GM21576 (cell line): ENCODE results near the gene SNX22.
"Not testable (repeated sequence)": the region's sequence is repeated elsewhere in the genome, so short reads cannot be mapped to it uniquely, and the experiment has no call there.

ENCODE experiments used
- ATAC-seq: cut with Tn5 transposase; IDR thresholded peaks from one replicate; pipeline ENCODE4 v1.9.1; 2021; ENCODE audit warnings: mild to moderate bottlenecking, moderate library complexity; ENCODE audit not compliant: unreplicated experiment

The SNX22 gene

GRCh38 chr15:64151727-64152506 is at the start of gene SNX22:
SNX22 (plus strand) TSS chr15:64151731; CDS start chr15:64151776, 45 bp downstream.
- peak; percentile 1 for ATAC-seq

- ATAC-seq, result no peak
Measured at GRCh38 chr15:64102497-64102896, 49.0 kb upstream of the SNX22 start.

DNA sequence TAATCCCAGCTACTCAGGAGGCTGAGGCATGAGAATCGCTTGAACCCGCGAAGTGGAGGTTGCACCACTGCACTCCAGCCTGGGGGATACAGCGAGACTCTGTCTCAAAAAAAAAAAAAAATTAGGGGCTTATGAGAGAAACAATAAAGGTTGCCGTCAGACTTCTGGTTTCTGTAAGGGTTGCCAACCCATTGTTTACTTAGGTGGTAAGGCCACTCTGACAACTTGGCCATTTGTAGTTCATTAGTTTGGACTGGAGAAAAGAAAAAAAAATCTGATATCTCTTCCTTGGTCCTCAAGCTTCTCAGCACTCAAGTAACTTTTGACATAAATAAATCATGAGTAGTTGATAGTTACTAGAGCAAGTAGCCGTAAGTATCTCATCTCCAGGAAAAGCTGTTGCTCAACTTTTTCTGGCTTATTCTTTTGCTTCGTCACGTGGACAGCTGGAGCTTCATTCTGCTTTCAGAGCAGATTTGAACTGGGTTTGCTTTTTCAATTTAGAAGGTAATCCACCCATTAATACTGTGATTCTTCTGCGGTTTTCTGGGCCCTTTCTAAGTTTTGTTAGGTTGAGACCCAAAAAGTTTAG is 46.3 kb upstream of the SNX22 start:
- ATAC-seq, result no peak

GRCh38 chr15:64107337-64107736 is 44.2 kb upstream of the SNX22 start:
- ATAC-seq, result no peak

GRCh38 chr15:64110108-64110701 is 41.3 kb upstream of the SNX22 start:
- not testable (repeated sequence) for ATAC-seq

- no peak for ATAC-seq
Measured at GRCh38 chr15:64110950-64111678, 40.4 kb upstream of the SNX22 start.

DNA sequence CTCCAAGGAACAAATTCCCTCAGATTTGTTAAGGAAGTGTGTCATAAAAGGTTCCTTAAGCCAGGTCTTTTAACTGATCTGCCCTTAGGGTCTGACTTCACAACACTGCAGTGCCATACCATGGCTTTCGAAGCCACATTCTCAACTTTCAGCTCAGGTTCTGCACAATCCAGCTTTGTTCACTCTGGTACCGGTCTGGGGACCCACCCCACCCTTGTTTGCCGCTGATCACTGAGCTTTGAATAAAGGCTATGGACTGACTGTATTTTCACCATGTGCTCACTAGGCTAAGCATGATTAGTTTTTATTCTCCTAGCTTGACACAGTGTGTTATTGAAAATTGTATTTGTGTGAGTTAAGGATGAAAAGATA is 39.9 kb upstream of the SNX22 start:
- no peak for ATAC-seq

- ATAC-seq, result no peak
Measured at GRCh38 chr15:64112073-64112772, 39.3 kb upstream of the SNX22 start.

DNA sequence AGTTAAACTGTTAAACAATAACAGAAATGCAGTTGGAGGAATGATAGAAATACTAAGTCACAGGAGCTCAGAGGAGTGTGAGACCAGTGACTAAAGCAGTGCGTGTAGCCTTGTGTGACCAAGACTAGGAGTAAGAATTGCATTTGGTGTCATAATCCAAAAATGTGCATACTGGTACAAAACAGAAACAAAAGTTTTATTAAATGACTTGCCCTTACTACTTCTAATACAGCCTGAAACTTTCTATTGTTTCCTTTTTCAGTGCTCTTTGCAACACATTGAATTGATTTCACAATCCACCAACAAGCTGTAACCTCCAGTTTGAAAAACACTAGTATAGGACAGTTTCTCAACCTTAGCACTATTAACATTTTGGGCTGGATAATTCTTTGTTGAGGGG is 38.6 kb upstream of the SNX22 start:
- no peak for ATAC-seq

DNA sequence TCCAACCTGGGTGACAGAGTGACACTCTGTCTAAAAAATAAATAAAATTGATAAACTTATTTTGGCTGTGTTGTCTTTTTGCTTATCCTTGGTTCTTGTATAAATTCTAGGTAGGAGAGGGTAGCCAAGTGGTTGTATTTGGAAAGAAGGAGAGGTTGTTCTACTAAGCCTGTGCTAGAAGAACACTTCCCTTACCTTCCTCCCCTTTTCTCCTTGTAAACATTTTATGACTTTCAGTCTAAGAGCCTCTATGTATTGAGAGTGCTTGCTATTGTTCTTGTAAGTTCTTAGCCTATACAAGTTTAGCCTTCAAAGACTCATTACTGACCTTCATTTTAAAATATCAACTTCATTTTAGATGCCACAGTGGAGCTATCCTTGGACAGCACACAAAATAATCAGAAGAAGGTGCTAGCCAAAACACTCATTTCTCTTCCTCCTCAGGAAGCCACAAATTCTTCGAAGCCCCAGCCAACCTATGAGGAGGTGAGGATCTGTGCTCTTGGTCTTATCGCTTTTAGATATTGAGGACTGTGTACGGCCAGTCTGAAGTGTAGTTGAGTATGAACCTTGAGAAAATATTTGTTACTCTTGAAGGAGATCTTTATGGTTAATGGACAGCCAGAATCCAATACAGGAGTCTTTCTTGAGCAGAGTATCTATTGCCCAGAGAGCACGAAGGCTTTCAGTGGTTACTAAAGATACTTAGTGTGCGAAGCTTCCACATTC is 33.6 kb upstream of the SNX22 start:
- no peak for ATAC-seq

DNA sequence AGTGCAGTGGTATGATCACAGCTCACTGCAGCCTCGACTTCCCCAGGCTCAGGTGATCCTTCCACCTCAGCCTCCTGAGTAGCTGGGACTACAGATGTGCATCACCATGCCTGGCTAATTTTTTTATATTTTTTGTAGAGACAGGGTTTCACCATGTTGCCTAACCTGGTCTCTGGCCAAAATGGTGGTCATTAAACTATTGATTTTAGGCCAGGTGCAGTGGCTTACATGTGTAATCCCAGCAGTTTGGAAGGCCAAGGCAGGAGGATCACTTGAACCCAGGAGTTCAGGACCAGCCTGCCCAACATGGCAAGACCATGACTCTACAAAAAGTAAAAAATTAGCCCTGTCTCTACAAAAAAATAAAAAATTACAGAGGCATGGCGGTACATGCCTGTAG is 31.2 kb upstream of the SNX22 start:
- not testable (repeated sequence) for ATAC-seq

DNA sequence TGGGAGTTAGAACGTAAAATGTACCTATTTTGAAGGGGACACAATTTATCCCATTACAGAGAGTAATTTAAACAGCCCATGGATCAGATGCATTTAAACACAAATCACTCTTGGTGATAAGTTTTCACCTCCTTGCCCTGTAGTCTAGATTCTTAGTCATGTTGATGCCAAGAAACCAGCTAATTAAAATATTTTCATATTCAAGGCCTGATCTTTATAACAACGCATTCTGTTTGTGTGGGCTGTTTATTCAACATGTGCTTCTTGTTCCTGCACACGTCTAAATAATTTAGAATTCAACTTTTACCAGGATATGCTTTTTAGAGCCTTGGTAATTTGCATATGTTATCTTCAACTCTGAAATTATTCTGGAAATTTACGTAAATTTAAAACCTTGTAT is 29.9 kb upstream of the SNX22 start:
- no peak for ATAC-seq

DNA sequence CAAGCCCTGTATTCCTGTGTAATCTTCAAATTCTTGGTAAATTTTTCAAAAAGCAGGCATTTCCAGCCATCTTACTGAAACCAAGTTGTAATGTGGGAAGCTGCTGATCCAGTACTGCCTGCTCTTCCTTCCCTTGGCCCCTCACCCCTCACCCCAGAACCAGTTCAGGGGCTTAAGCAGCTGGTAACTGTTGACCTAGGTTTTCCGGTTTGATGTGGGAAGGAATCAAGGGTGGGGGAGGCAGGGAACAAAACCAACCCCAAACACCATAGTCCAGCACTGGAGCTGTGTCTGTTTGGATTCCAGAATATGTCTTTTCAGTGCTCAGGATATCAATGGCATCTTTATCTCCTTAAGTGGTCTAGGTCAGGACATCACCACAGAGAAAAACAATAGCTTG is 29.1 kb upstream of the SNX22 start:
- ATAC-seq, result no peak

- no peak for ATAC-seq
Measured at GRCh38 chr15:64122936-64123351, 28.6 kb upstream of the SNX22 start.

DNA sequence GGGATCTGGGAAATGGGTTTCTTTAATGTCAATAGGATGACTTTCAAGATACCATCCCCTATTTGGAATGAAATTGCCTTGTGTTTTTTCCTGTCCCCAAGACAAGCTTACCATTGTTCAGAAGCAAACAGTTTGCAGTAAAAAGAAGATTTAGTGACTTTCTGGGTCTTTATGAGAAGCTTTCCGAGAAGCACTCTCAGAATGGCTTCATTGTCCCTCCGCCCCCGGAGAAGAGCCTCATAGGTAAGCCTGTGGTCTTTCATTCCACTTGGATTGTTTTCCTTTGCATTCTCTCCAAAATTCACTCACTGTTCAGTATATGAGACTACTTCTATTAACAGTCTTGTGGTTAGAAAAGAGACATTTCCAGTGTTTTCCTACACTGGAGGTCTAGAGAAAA is 25.6 kb upstream of the SNX22 start:
- ATAC-seq, result no peak

DNA sequence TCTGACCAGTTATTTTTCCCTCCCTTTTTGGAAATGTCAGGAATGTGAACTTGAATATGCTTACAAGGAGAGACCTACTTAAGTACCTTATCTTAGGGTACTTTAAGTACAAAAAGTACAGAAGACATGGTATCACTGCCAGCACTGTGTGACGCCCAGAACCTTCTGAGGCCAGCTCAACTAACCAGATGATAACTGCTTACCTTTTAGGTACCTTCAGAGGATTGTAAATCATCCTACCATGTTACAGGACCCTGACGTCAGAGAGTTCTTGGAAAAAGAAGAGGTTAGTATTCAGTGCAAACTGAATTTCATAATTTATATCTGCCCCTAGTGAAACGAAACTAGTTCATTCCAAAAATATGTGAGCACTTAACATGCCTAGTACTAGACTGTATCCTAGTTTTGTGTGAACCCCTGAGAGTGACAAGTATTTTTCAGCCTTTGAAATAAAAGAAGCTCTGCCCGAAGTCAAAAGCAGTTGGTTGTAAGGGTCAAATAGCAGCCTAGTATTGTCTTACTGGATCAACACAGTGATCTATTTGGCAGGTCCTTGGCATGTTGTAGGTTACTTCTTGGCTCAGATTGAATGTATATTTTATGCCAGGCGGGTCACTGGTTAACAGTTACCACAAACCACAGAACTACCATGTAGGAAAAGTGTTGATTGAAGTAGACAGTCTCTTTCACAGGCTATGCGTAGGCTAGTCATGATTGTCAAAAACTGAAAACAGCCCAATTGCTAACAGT is 23.8 kb upstream of the SNX22 start:
- no peak for ATAC-seq

DNA sequence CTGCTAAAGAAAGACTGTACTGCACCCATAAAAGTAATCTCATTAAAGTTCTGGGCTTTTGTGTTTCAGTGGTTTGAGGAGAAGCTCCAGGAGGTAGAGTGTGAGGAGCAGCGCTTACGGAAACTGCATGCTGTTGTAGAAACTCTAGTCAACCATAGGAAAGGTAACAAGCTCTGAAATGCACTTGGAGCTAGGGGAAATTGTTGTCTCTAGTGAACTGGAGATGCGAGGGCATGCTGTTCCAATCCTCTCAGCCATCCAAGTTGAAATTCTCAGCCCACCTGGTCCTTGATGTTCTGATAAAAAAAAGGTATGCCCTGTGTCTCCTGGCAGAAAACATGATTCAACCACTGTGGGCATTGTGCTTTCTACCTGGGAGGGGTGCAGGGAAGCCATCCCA is 21.4 kb upstream of the SNX22 start:
- ATAC-seq, result no peak

DNA sequence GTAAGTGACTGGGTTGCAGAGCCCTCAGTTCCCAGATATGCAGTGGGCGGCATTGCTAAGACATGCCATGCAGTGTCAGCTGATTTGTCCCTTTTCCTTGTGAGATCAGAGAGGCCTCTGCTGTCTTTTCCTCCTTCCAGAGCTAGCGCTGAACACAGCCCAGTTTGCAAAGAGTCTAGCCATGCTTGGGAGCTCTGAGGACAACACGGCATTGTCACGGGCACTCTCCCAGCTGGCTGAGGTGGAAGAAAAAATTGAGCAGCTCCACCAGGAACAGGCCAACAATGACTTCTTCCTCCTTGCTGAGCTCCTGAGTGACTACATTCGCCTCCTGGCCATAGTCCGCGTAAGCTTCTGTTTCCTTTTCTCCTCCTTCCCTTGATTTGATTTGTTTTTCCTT is 20.0 kb upstream of the SNX22 start:
- no peak for ATAC-seq

DNA sequence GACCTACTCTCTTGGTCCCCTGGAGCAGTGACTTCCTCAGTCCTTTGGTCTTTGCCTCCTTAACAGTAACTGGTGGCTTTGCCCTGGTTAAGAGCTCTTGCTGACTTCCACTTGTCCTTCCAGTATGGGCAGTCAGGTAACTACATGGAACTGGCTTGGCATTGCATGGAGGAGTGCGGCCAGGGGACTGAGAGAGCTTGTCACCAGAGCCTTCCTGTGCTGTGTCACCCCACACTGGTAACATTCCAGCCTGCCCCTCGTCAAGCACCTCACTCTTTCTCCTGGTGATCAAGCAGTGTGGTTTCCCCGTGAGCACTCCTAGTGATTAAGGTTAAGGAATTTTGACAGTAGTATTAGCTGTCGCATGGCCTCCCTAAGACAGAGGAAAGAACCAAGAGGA is 19.3 kb upstream of the SNX22 start:
- ATAC-seq, result no peak
